Astrocyte (in vitro differentiated cells and primary cell): Measurements from ENCODE around the gene AIFM2. TPM values are rescaled to one million over a fixed set of nuclear protein-coding genes. Genes with fewer than 3 reads are reported as not detected.

ENCODE experiments used
- DNase-seq: peaks from one replicate; pipeline ENCODE4 v3.0.0-alpha.2; 2010; ENCODE audit warnings: low read depth
- FAIRE-seq: peaks from 2 replicates; lab custom pipeline; 2011; peaks lifted over from hg19 to GRCh38; lab: Jason Lieb, UNC
- H2AFZ ChIP-seq: 2 replicates; pipeline ENCODE4 v1.6.0; 2012; ENCODE audit warnings: low read depth, low read length, inconsistent platforms
- H3K27ac ChIP-seq: 2 replicates; pipeline ENCODE4 v1.5.1; 2011; ENCODE audit warnings: low read depth, low read length, inconsistent platforms
- H3K27me3 ChIP-seq: 2 replicates; pipeline ENCODE4 v1.6.0; 2011; ENCODE audit warnings: low read length, inconsistent platforms; ENCODE audit not compliant: insufficient read depth
- H3K36me3 ChIP-seq: 2 replicates; pipeline ENCODE4 v1.5.1; 2011; ENCODE audit warnings: low read length, inconsistent platforms; ENCODE audit not compliant: insufficient read depth
- H3K4me1 ChIP-seq: 2 replicates; pipeline ENCODE4 v1.5.1; 2011; ENCODE audit warnings: low read length, inconsistent platforms; ENCODE audit not compliant: insufficient read depth
- H3K4me2 ChIP-seq: 2 replicates; pipeline ENCODE4 v1.6.0; 2012; ENCODE audit warnings: low read length, inconsistent platforms
- H3K4me3 ChIP-seq: 2 replicates; pipeline ENCODE4 v1.5.1; 2011; ENCODE audit warnings: low read depth, mild to moderate bottlenecking, low read length, inconsistent platforms; ENCODE audit not compliant: insufficient read depth
- H3K79me2 ChIP-seq: 2 replicates; pipeline ENCODE4 v1.6.0; 2012; ENCODE audit warnings: mild to moderate bottlenecking, low read length, inconsistent platforms; ENCODE audit not compliant: insufficient read depth
- H3K9ac ChIP-seq: 2 replicates; pipeline ENCODE4 v1.6.0; 2012; ENCODE audit warnings: mild to moderate bottlenecking, low read length, inconsistent platforms
- H3K9me3 ChIP-seq: 2 replicates; pipeline ENCODE4 v1.5.1; 2012; ENCODE audit warnings: low read depth, mild to moderate bottlenecking, low read length, inconsistent platforms; ENCODE audit not compliant: insufficient read depth
- H4K20me1 ChIP-seq: 2 replicates; pipeline ENCODE4 v1.6.0; 2012; ENCODE audit warnings: low read length, inconsistent platforms; ENCODE audit not compliant: insufficient read depth
- H3K27ac Mint-ChIP-seq: one replicate; pipeline ENCODE4 v1.8.0; 2021; ENCODE audit warnings: mild to moderate bottlenecking, mixed read lengths; ENCODE audit not compliant: unreplicated experiment
- H3K27me3 Mint-ChIP-seq: one replicate; pipeline ENCODE4 v1.8.0; 2021; ENCODE audit warnings: low read depth, mixed read lengths; ENCODE audit not compliant: unreplicated experiment
- H3K36me3 Mint-ChIP-seq: one replicate; pipeline ENCODE4 v1.8.0; 2021; ENCODE audit warnings: low read depth, mixed read lengths; ENCODE audit not compliant: unreplicated experiment
- H3K4me1 Mint-ChIP-seq: one replicate; pipeline ENCODE4 v1.8.0; 2021; ENCODE audit warnings: low read depth, mixed read lengths; ENCODE audit not compliant: unreplicated experiment
- H3K4me3 Mint-ChIP-seq: one replicate; pipeline ENCODE4 v1.8.0; 2021; ENCODE audit warnings: mild to moderate bottlenecking, moderate library complexity, mixed read lengths; ENCODE audit not compliant: unreplicated experiment
- H3K9me3 Mint-ChIP-seq: one replicate; pipeline ENCODE4 v1.8.0; 2021; ENCODE audit warnings: mild to moderate bottlenecking, mixed read lengths; ENCODE audit not compliant: unreplicated experiment
- EZH2 ChIP-seq: IDR thresholded peaks from 2 replicates; pipeline ENCODE4 v1.6.1; 2012; ENCODE audit warnings: mild to moderate bottlenecking, low read length, inconsistent platforms; ENCODE audit not compliant: insufficient read depth
- total RNA-seq: library from RNA; stranded (reverse); gene quantifications from 2 replicates; pipeline ENCODE4 v1.2.1, GENCODE V29; 2021
- TF ChIP-seq, protein P1 (sequence below): IDR thresholded peaks from 2 replicates; pipeline ENCODE4 v1.5.1; 2011; ENCODE audit warnings: low read depth, mild to moderate bottlenecking, inconsistent platforms, low read length, moderate library complexity; ENCODE audit not compliant: insufficient read depth

The AIFM2 gene
- total RNA-seq, 1 donor from 2014 or later, result 7.1 TPM

DNA sequence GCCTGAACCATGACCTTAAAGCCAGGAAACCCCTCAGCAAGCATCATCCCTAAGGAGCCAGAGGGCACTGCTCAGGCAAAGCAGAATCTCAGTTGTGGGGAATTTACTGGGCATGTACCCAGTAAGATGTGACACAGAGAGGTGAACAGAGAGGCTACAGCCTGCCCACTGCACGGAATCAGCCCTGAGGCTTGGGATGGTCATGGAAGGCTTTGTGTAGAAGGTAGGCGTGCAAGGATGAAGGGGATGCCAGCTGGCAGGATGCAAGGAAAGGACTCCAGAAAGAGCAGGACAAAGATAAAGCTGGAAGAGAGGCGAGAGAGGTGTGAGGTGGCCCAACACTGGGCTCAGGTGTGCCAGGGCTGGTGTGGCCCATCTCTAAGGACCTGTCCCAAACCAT is 2.4 kb upstream of the AIFM2 start:
- H3K4me1 ChIP-seq, result peaks cover 12% of the 10 kb centered on the region
- H3K4me3 ChIP-seq, result no peak overlapping the region
- H3K27ac Mint-ChIP-seq, result peak overlapping the region; percentile 3
- peaks cover 9% of the 10 kb centered on the region for H3K4me1 Mint-ChIP-seq
- DNase-seq (no peak), FAIRE-seq (no peak)
- H3K9ac ChIP-seq, result no peak overlapping the region
- H3K9me3 Mint-ChIP-seq, result no peaks in the 10 kb centered on the region
- H4K20me1 ChIP-seq, result peaks cover under 1% of the 10 kb centered on the region
- H2AFZ ChIP-seq, result no peak overlapping the region
- no peaks in the 10 kb centered on the region for H3K27me3 Mint-ChIP-seq
- H3K27me3 ChIP-seq, result no peaks in the 10 kb centered on the region
- no peak for TF ChIP-seq EZH2
- TF ChIP-seq, protein P1, sequence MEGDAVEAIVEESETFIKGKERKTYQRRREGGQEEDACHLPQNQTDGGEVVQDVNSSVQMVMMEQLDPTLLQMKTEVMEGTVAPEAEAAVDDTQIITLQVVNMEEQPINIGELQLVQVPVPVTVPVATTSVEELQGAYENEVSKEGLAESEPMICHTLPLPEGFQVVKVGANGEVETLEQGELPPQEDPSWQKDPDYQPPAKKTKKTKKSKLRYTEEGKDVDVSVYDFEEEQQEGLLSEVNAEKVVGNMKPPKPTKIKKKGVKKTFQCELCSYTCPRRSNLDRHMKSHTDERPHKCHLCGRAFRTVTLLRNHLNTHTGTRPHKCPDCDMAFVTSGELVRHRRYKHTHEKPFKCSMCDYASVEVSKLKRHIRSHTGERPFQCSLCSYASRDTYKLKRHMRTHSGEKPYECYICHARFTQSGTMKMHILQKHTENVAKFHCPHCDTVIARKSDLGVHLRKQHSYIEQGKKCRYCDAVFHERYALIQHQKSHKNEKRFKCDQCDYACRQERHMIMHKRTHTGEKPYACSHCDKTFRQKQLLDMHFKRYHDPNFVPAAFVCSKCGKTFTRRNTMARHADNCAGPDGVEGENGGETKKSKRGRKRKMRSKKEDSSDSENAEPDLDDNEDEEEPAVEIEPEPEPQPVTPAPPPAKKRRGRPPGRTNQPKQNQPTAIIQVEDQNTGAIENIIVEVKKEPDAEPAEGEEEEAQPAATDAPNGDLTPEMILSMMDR, result no peak
- no peak overlapping the region for H3K27ac ChIP-seq
- H3K36me3 ChIP-seq, result no peaks in the 10 kb centered on the region
- no peak overlapping the region for H3K4me2 ChIP-seq
- no peaks in the 10 kb centered on the region for H3K79me2 ChIP-seq
- H3K36me3 Mint-ChIP-seq, result peaks cover 9% of the 10 kb centered on the region
- H3K4me3 Mint-ChIP-seq, result peak overlapping the region; percentile 36
- no peaks in the 10 kb centered on the region for H3K9me3 ChIP-seq

- Histone ChIP-seq H3K27ac (no peak overlapping the region), H3K9ac (no peak overlapping the region), H2AFZ (no peak overlapping the region), H3K27me3 (no peaks in the 10 kb centered on the region), H3K36me3 (no peaks in the 10 kb centered on the region), H3K4me1 (peaks cover 12% of the 10 kb centered on the region), H3K9me3 (no peaks in the 10 kb centered on the region), H3K4me2 (peak overlapping the region; percentile 93), H4K20me1 (peaks cover 2% of the 10 kb centered on the region), H3K79me2 (no peaks in the 10 kb centered on the region), H3K4me3 (no peak overlapping the region)
- no peak for DNase-seq
- H3K4me1 Mint-ChIP-seq, result peaks cover 9% of the 10 kb centered on the region
- no peak for FAIRE-seq
- H3K9me3 Mint-ChIP-seq, result peaks cover 2% of the 10 kb centered on the region
- H3K27me3 Mint-ChIP-seq, result no peaks in the 10 kb centered on the region
- peak overlapping the region; percentile 87 for H3K4me3 Mint-ChIP-seq
- no peak overlapping the region for H3K27ac Mint-ChIP-seq
- TF ChIP-seq EZH2, result no peak
- TF ChIP-seq, protein P1, result no peak
- H3K36me3 Mint-ChIP-seq, result peaks cover 8% of the 10 kb centered on the region
Measured at GRCh38 chr10:70131560-70131937, 1.1 kb downstream of the AIFM2 start.

- Histone ChIP-seq H3K27me3 (no peaks in the 10 kb centered on the region), H3K27ac (no peak overlapping the region), H3K4me1 (peaks cover 12% of the 10 kb centered on the region), H3K79me2 (no peaks in the 10 kb centered on the region), H3K36me3 (no peaks in the 10 kb centered on the region), H2AFZ (no peak overlapping the region), H4K20me1 (peaks cover 3% of the 10 kb centered on the region), H3K4me3 (no peak overlapping the region), H3K9ac (no peak overlapping the region), H3K9me3 (no peaks in the 10 kb centered on the region), H3K4me2 (no peak overlapping the region)
- no peak for FAIRE-seq
- DNase-seq, result peak; percentile 8
- Mint-ChIP-seq H3K27me3 (no peaks in the 10 kb centered on the region), H3K9me3 (peaks cover 2% of the 10 kb centered on the region), H3K4me1 (peaks cover 9% of the 10 kb centered on the region), H3K27ac (peak overlapping the region; percentile 3), H3K4me3 (peak overlapping the region; percentile 1), H3K36me3 (peaks cover 8% of the 10 kb centered on the region)
- TF ChIP-seq, protein P1, result no peak
- no peak for TF ChIP-seq EZH2
Measured at GRCh38 chr10:70130878-70131559, 1.6 kb downstream of the AIFM2 start.
